ENCODE results near the gene RAB18.

RAB18 gene

DNA sequence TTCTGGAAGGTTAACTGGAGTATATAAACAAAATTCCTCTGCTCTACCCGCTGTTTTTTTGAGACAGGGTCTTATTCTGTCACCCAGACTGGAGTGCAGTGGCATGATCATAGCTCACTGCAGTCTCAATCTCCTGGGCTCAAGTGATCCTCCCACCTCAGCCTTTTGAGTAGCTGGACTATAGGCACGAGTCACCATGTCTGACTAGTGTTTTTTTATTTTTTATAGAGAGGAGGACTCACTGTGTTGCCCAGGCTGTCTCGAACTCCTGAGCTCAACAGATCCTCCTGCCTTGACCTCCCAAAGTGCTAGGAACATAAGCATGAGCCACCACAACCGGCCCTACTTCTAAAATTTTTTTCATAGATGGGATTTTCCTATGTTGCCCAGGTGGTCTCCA, 2.2 kb downstream of the RAB18 start:
- no peaks in the 10 kb centered on the region for H3K27me3 ChIP-seq (ENCODE audit: insufficient read depth, low read length)
- H3K4me3 ChIP-seq (ENCODE audit: low read length) = no peak overlapping the region
- H3K27ac ChIP-seq (ENCODE audit: low read length) = no peak overlapping the region
- H3K4me1 ChIP-seq (ENCODE audit: insufficient read depth, low read length) = peaks cover 6% of the 10 kb centered on the region; the same call in 1 of the 2 replicates
- peaks cover 14% of the 10 kb centered on the region for H3K36me3 ChIP-seq (ENCODE audit: insufficient read depth, low read depth, low read length)
- H3K9me3 ChIP-seq (ENCODE audit: insufficient read depth, low read depth, low read length) = no peaks in the 10 kb centered on the region
- no peak overlapping the region for H3K9ac ChIP-seq (ENCODE audit: low read depth, low read length)

GRCh38 chr10:27512548-27512947, 8.4 kb downstream of the RAB18 start:
- no peak overlapping the region for H3K9ac ChIP-seq (ENCODE audit: low read depth, low read length)
- H3K36me3 ChIP-seq (ENCODE audit: insufficient read depth, low read depth, low read length) = peaks cover 34% of the 10 kb centered on the region
- H3K27me3 ChIP-seq (ENCODE audit: insufficient read depth, low read length) = no peaks in the 10 kb centered on the region
- no peak overlapping the region for H3K4me3 ChIP-seq (ENCODE audit: low read length)
- no peaks in the 10 kb centered on the region for H3K9me3 ChIP-seq (ENCODE audit: insufficient read depth, low read depth, low read length)
- H3K4me1 ChIP-seq (ENCODE audit: insufficient read depth, low read length) = no peaks in the 10 kb centered on the region
- no peak overlapping the region for H3K27ac ChIP-seq (ENCODE audit: low read length)

DNA sequence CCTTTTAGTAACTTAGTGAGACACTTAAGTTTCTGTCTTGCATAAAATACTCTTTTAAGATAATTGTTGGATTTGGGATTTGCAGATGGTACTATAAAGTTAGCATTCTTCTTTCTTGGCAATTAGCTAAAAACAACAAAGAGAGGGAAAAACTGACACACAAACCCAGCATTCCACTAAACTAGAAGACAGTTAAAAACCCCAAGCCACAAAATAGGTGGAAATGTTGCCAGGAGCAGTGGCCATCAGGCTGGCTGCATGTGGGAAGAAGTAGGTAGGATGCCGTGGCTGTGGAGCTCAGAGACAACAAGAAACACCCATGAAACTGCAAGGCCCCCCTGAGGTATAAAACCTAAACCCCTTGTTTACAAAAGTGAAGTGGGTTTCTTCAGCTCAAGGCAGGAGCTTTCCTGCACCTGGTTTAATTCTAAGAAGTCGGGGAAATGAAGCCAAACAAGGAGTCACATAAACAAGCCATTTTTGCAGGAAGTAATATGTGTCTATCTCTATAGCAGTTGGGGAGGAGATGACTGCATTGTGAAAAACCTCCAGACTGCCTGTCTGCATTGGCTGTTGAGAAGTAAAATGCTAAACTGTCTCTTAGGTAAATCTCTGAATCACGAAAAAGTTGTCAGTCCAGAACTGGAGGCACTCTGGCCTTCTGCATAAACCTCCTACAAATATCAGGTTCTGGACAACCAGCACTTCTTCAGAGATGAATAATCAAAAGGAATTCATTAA, 9.5 kb downstream of the RAB18 start:
- peaks cover 34% of the 10 kb centered on the region for H3K36me3 ChIP-seq (ENCODE audit: insufficient read depth, low read depth, low read length)
- no peak overlapping the region for H3K9ac ChIP-seq (ENCODE audit: low read depth, low read length)

DNA sequence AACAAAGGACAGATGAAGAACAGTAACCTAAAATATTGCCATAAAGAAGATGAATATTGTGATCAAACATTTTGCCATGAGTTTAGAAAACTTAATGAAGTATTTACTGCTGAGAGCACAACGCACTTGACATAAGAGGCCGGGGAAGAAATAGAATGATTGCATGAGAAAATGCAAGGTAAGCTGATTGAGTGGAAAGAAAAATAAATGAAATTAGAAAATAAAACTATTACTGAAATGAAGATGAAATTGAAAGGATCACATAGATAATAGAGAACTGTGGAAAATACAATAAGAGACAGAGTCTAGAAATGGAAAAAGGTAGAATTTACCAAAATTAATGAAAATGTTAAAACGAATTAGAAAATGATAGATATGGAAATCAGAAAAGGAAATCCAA, 10.1 kb downstream of the RAB18 start:
- peaks cover 34% of the 10 kb centered on the region for H3K36me3 ChIP-seq (ENCODE audit: insufficient read depth, low read depth, low read length)
- H3K4me1 ChIP-seq (ENCODE audit: insufficient read depth, low read length) = no peaks in the 10 kb centered on the region
- no peak overlapping the region for H3K9ac ChIP-seq (ENCODE audit: low read depth, low read length)
- no peak overlapping the region for H3K27ac ChIP-seq (ENCODE audit: low read length)
- H3K9me3 ChIP-seq (ENCODE audit: insufficient read depth, low read depth, low read length) = no peaks in the 10 kb centered on the region
- no peak overlapping the region for H3K4me3 ChIP-seq (ENCODE audit: low read length)
- H3K27me3 ChIP-seq (ENCODE audit: insufficient read depth, low read length) = no peaks in the 10 kb centered on the region

More for the DNA sequence above, 9.5 kb downstream of the RAB18 start:
- Histone ChIP-seq H3K27me3 (ENCODE audit: insufficient read depth, low read length) (no peaks in the 10 kb centered on the region), H3K27ac (ENCODE audit: low read length) (no peak overlapping the region), H3K4me3 (ENCODE audit: low read length) (no peak overlapping the region), H3K9me3 (ENCODE audit: insufficient read depth, low read depth, low read length) (no peaks in the 10 kb centered on the region), H3K4me1 (ENCODE audit: insufficient read depth, low read length) (no peaks in the 10 kb centered on the region)

GRCh38 chr10:27518261-27518660, 14.2 kb downstream of the RAB18 start:
- Histone ChIP-seq H3K36me3 (ENCODE audit: insufficient read depth, low read depth, low read length) (peaks cover 13% of the 10 kb centered on the region), H3K9me3 (ENCODE audit: insufficient read depth, low read depth, low read length) (no peaks in the 10 kb centered on the region), H3K4me1 (ENCODE audit: insufficient read depth, low read length) (no peaks in the 10 kb centered on the region), H3K27ac (ENCODE audit: low read length) (no peak overlapping the region), H3K27me3 (ENCODE audit: insufficient read depth, low read length) (no peaks in the 10 kb centered on the region), H3K4me3 (ENCODE audit: low read length) (no peak overlapping the region), H3K9ac (ENCODE audit: low read depth, low read length) (no peak overlapping the region)

DNA sequence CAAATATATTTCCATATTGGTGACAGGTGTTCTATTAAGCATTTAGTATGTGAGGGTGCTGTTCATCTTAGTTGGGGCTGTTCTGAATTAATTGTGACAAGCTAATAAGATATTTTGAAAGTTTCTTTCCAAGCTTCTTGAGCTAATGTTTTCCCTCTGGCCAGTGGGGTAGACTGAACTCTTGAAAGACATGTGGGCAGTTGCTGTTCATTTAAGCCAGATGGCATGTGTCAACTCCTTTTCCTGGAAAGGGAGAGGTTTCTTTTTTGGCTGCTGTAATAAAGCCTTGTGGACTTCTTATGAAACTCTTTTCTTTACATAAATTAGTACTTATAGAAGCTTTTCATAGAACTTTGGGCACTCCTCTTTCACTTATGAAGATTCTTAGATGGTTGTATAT, 21.7 kb downstream of the RAB18 start:
- Histone ChIP-seq H3K4me1 (ENCODE audit: insufficient read depth, low read length) (peaks cover 8% of the 10 kb centered on the region; the same call in 1 of the 2 replicates), H3K9ac (ENCODE audit: low read depth, low read length) (no peak overlapping the region), H3K27ac (ENCODE audit: low read length) (no peak overlapping the region), H3K27me3 (ENCODE audit: insufficient read depth, low read length) (no peaks in the 10 kb centered on the region), H3K9me3 (ENCODE audit: insufficient read depth, low read depth, low read length) (no peaks in the 10 kb centered on the region), H3K4me3 (ENCODE audit: low read length) (no peak overlapping the region), H3K36me3 (ENCODE audit: insufficient read depth, low read depth, low read length) (no peaks in the 10 kb centered on the region)

GRCh38 chr10:27526242-27526641, 22.1 kb downstream of the RAB18 start:
- Histone ChIP-seq H3K27me3 (ENCODE audit: insufficient read depth, low read length) (no peaks in the 10 kb centered on the region), H3K27ac (ENCODE audit: low read length) (no peak overlapping the region), H3K36me3 (ENCODE audit: insufficient read depth, low read depth, low read length) (no peaks in the 10 kb centered on the region), H3K4me3 (ENCODE audit: low read length) (no peak overlapping the region), H3K9me3 (ENCODE audit: insufficient read depth, low read depth, low read length) (no peaks in the 10 kb centered on the region), H3K9ac (ENCODE audit: low read depth, low read length) (no peak overlapping the region), H3K4me1 (ENCODE audit: insufficient read depth, low read length) (peaks cover 10% of the 10 kb centered on the region)

DNA sequence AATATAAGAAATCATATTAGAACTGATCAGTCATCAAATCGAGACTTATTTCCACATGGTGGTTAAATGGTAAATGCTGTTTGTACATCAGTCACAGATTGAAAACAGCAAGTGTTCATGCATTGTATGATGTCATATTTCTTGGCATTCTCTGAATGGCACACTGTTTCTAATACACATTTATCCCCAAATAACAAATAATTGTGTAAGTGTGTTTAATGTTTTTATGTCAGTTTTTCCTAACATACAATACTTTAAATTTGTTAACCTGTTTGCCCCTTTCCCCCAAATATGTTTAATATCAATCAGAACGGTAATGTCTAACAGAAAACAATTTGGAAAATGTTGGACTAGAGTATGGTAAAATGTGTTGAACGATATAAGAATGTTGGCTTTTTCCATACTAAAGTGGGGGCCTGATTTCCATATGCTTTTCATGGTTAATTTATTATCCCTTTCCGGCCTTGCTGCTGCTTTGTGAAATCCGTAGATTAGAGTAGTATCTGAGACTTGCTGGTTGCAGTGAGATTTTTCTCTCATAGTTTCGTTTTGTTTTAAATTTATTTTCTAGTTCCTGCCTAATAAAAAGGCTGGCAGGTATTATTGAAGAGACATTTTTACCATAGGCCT, 23.7 kb downstream of the RAB18 start:
- Histone ChIP-seq H3K27me3 (ENCODE audit: insufficient read depth, low read length) (no peaks in the 10 kb centered on the region), H3K4me3 (ENCODE audit: low read length) (no peak overlapping the region), H3K27ac (ENCODE audit: low read length) (no peak overlapping the region)

DNA sequence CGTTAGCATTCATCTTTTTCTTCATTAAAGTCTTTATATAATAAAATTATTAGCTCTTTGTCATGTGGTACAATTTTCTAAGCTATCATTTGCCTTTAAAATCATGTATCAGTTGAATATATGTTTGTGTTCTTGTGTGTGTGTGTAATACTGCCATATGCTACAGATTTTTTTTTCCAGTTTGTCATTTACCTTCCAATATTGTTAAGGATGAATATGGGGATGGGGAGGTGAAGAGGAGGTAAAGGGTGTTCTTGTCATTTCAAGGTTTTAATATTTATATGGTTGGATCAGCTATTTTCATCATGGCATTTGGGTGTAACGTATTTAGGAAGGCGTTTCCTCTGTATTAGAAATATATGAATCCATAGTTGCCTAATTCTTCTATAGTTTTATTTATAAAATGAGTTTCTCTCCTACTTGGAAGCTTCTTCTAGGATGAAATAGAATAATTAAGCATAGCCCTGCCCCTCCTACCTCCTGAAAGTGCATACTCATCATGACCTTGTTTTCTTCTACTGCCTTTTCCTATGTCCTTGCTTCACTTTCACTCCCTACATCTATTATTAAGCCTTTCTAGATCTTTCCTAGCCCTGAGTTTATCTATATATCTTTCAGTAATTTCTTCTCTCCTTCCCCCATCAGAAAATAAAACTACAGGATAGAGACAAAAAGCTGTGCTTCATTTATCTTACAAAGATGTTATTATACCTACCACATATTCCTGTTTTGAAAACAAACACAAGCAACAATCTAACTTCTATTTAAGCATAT, 25.1 kb downstream of the RAB18 start:
- H3K4me1 ChIP-seq (ENCODE audit: insufficient read depth, low read length) = peaks cover 14% of the 10 kb centered on the region
- no peak overlapping the region for H3K4me3 ChIP-seq (ENCODE audit: low read length)
- peak overlapping the region; percentile 37; the same call in 1 of the 2 replicates for H3K9ac ChIP-seq (ENCODE audit: low read depth, low read length)
- no peaks in the 10 kb centered on the region for H3K27me3 ChIP-seq (ENCODE audit: insufficient read depth, low read length)
- H3K9me3 ChIP-seq (ENCODE audit: insufficient read depth, low read depth, low read length) = no peaks in the 10 kb centered on the region
- peaks cover 7% of the 10 kb centered on the region for H3K36me3 ChIP-seq (ENCODE audit: insufficient read depth, low read depth, low read length)
- no peak overlapping the region for H3K27ac ChIP-seq (ENCODE audit: low read length)

More for the DNA sequence above, 23.7 kb downstream of the RAB18 start:
- no peak overlapping the region for H3K9ac ChIP-seq (ENCODE audit: low read depth, low read length)
- H3K9me3 ChIP-seq (ENCODE audit: insufficient read depth, low read depth, low read length) = no peaks in the 10 kb centered on the region
- no peaks in the 10 kb centered on the region for H3K36me3 ChIP-seq (ENCODE audit: insufficient read depth, low read depth, low read length)
- peaks cover 12% of the 10 kb centered on the region for H3K4me1 ChIP-seq (ENCODE audit: insufficient read depth, low read length)

GRCh38 chr10:27530477-27530876, 26.4 kb downstream of the RAB18 start:
- H3K27ac ChIP-seq (ENCODE audit: low read length) = no peak overlapping the region
- H3K27me3 ChIP-seq (ENCODE audit: insufficient read depth, low read length) = no peaks in the 10 kb centered on the region
- peaks cover 18% of the 10 kb centered on the region for H3K36me3 ChIP-seq (ENCODE audit: insufficient read depth, low read depth, low read length)
- H3K9me3 ChIP-seq (ENCODE audit: insufficient read depth, low read depth, low read length) = no peaks in the 10 kb centered on the region
- no peak overlapping the region for H3K4me3 ChIP-seq (ENCODE audit: low read length)
- H3K9ac ChIP-seq (ENCODE audit: low read depth, low read length) = no peak overlapping the region
- H3K4me1 ChIP-seq (ENCODE audit: insufficient read depth, low read length) = peaks cover 19% of the 10 kb centered on the region

- Histone ChIP-seq H3K4me1 (ENCODE audit: insufficient read depth, low read length) (peaks cover 19% of the 10 kb centered on the region), H3K9ac (ENCODE audit: low read depth, low read length) (no peak overlapping the region), H3K4me3 (ENCODE audit: low read length) (no peak overlapping the region), H3K27ac (ENCODE audit: low read length) (no peak overlapping the region), H3K27me3 (ENCODE audit: insufficient read depth, low read length) (no peaks in the 10 kb centered on the region), H3K36me3 (ENCODE audit: insufficient read depth, low read depth, low read length) (peaks cover 18% of the 10 kb centered on the region), H3K9me3 (ENCODE audit: insufficient read depth, low read depth, low read length) (no peaks in the 10 kb centered on the region)
Observed at GRCh38 chr10:27531336-27531847, 27.3 kb downstream of the RAB18 start.
